Measurements from ENCODE around the gene SSBP3.

The SSBP3 gene

DNA sequence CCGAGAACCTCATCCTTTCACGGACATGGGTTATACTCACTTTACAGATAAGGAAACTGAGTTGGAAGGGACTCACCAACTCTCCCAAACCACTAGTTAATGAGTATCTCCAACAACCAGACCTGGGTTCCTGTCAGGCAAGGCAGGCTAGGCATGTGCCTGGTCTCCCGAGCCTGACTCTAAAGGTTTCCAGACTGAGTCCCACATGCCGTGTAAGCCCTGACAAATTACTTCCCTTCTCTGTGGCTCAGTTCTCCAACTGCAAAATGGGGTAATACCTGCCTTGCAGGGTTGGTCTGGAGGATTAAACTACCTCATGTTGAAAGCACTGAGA lies 34.3 kb downstream of the SSBP3 start:
- in situ Hi-C loops (cut with HindIII; ENCODE audit: low pct_unique_long_range_greater_than_20kb, low sequenced_read_pairs) = no loop called here
- DNase-seq (ENCODE audit: low read depth in 1 of 2, low spot score in 1 of 2) = no peak
- TF ChIP-seq JUND (IDR thresholded peaks at IDR 0.05; ENCODE audit: low read depth) = no peak

DNA sequence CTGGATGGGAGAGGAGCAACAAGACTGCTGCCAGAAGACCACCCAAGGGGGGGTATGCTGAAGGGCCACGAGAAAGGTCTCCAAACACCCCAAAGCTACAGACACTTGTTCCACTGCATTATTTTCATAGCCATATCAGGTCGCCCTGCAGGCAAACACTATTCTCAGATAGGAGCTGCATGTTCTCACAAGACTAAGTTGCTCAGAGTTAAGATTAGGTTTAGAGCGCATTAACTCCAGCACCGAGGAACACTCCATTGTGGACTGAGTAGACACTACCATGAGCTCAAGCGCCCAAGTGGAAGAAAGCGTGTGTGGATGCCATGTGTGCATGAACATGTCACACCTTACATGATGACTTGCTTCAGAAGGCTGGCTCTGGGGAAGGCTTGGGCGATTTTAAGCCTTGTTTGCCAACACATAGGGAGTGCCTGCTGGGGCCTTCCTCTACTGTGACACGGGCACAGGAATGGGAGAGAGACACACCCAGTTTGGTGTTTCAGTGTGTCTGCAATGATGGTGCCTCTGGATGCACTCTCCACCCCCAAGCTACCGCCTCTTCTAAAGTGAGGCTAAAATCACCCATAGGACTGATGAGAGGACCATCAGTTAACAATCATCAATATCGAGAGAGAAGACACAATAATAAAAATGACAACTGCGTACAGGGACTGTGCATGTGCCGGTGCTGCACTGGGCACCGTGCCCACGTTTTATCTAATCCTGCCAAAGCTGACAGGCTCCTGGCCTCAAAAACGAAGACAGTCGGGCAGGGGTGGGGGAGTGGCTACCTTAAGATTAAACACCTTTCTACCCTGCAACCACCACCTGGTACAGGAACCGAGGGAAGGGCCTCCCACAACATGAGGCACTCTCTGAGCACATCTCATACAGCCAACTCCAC lies 34.9 kb downstream of the SSBP3 start:
- DNase-seq (ENCODE audit: low read depth in 1 of 2, low spot score in 1 of 2) = no peak
- in situ Hi-C loops (cut with HindIII; ENCODE audit: low pct_unique_long_range_greater_than_20kb, low sequenced_read_pairs) = no loop called here
- TF ChIP-seq JUND (IDR thresholded peaks at IDR 0.05; ENCODE audit: low read depth) = no peak

GRCh38 chr1:54370287-54370989 lies 35.8 kb downstream of the SSBP3 start:
- no peak for TF ChIP-seq JUND (IDR thresholded peaks at IDR 0.05; ENCODE audit: low read depth)
- DNase-seq (ENCODE audit: low read depth in 1 of 2, low spot score in 1 of 2) = no peak
- in situ Hi-C loops (cut with HindIII; ENCODE audit: low pct_unique_long_range_greater_than_20kb, low sequenced_read_pairs) = no loop called here

GRCh38 chr1:54367613-54368012 lies 38.6 kb downstream of the SSBP3 start:
- in situ Hi-C loops (cut with HindIII; ENCODE audit: low pct_unique_long_range_greater_than_20kb, low sequenced_read_pairs) = no loop called here
- TF ChIP-seq JUND (IDR thresholded peaks at IDR 0.05; ENCODE audit: low read depth) = no peak
- no peak for DNase-seq (ENCODE audit: low read depth in 1 of 2, low spot score in 1 of 2)

DNA sequence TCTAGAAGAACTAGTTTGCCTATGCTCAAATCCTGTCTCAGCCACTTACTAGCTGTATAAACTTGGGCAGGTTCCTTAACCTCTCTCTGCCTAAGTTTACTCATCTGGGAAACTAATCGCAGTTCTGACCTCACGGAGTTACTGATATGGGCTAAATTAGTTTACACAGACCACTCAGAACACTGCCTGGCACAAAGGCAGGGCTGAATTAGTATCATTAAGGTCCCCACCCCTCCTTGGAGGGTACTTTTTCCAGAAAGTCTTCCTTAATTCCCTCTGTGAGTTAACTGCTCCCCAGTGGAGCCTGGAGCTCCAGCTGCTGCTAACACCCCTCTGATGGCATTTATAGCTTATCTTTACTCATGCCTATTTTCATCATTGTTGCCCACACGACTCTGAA lies 40.3 kb downstream of the SSBP3 start:
- in situ Hi-C loops (cut with HindIII; ENCODE audit: low pct_unique_long_range_greater_than_20kb, low sequenced_read_pairs) = no loop called here
- DNase-seq (ENCODE audit: low read depth in 1 of 2, low spot score in 1 of 2) = no peak

GRCh38 chr1:54365398-54365797 lies 40.8 kb downstream of the SSBP3 start:
- in situ Hi-C loops (cut with HindIII; ENCODE audit: low pct_unique_long_range_greater_than_20kb, low sequenced_read_pairs) = no loop called here
- no peak for DNase-seq (ENCODE audit: low read depth in 1 of 2, low spot score in 1 of 2)
- no peak for TF ChIP-seq JUND (IDR thresholded peaks at IDR 0.05; ENCODE audit: low read depth)

More for the DNA sequence above, 40.3 kb downstream of the SSBP3 start:
- TF ChIP-seq JUND (IDR thresholded peaks at IDR 0.05; ENCODE audit: low read depth) = no peak

DNA sequence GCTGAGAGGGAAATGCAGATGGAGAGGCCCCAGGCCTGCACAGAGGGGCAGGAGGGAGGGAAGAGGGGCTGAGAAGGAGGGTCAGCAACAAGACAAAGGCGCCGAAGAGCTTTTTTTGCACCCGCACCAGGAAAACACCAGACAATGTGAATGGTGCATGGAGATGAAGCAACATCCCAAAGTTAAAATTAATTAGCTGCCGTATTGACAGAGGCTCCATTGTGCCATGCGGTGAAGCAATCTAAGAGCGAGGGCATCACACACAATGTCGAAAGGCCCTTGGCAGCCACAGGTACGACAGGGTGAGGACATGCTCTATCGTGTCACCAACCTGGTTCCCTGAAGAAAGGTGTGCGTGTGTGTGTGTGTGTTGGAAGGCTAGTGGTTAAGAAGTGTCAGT lies 41.2 kb downstream of the SSBP3 start:
- no peak for TF ChIP-seq JUND (IDR thresholded peaks at IDR 0.05; ENCODE audit: low read depth)
- in situ Hi-C loops (cut with HindIII; ENCODE audit: low pct_unique_long_range_greater_than_20kb, low sequenced_read_pairs) = no loop called here
- DNase-seq (ENCODE audit: low read depth in 1 of 2, low spot score in 1 of 2) = no peak

DNA sequence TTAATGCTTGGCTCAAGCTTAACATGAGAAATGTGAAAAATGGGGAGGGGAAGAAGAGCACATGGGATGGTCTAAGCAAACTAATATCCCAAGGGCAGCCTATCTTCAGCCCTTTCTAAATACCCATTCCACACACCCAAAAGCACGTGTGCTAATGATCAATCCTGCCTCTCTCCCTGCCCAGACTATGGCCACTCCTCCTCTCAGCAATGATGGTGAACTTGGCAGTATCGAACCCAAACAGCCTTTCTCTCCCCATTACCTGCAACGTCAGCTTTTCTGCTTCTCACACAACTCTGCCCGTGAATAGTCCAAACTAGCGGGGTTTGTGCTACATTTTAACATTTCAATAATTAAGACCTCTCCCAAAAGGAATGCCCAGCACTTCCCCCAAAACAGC lies 41.6 kb downstream of the SSBP3 start:
- no peak for DNase-seq (ENCODE audit: low read depth in 1 of 2, low spot score in 1 of 2)
- in situ Hi-C loops (cut with HindIII; ENCODE audit: low pct_unique_long_range_greater_than_20kb, low sequenced_read_pairs) = no loop called here
- TF ChIP-seq JUND (IDR thresholded peaks at IDR 0.05; ENCODE audit: low read depth) = no peak

GRCh38 chr1:54363925-54364324 lies 42.3 kb downstream of the SSBP3 start:
- DNase-seq (ENCODE audit: low read depth in 1 of 2, low spot score in 1 of 2) = no peak
- in situ Hi-C loops (cut with HindIII; ENCODE audit: low pct_unique_long_range_greater_than_20kb, low sequenced_read_pairs) = no loop called here
- no peak for TF ChIP-seq JUND (IDR thresholded peaks at IDR 0.05; ENCODE audit: low read depth)

GRCh38 chr1:54362881-54363340 lies 43.3 kb downstream of the SSBP3 start:
- no peak for DNase-seq (ENCODE audit: low read depth in 1 of 2, low spot score in 1 of 2)
- in situ Hi-C loops (cut with HindIII; ENCODE audit: low pct_unique_long_range_greater_than_20kb, low sequenced_read_pairs) = no loop called here
- TF ChIP-seq JUND (IDR thresholded peaks at IDR 0.05; ENCODE audit: low read depth) = no peak

DNA sequence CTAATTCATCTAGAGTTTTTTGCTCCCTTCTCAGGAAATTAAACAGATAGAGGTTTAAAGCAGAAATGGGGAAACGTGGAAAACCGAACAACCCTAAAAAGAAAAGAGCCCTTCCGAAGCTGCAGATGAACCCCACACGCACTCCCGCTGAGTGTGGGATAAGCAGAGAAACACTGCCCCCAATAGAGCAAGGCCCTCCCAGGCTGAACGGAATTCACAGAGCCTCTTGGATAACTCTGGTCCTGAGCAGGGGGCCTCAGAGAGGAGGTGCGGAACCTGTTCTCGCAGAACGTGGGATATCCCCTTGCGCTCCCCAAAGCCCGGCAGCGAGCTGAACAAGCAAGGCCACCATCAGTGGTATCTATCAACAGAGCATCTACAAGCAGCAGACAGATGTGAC lies 44.9 kb downstream of the SSBP3 start:
- in situ Hi-C loops (cut with HindIII; ENCODE audit: low pct_unique_long_range_greater_than_20kb, low sequenced_read_pairs) = no loop called here
- no peak for DNase-seq (ENCODE audit: low read depth in 1 of 2, low spot score in 1 of 2)
- no peak for TF ChIP-seq JUND (IDR thresholded peaks at IDR 0.05; ENCODE audit: low read depth)

GRCh38 chr1:54360165-54361005 lies 45.8 kb downstream of the SSBP3 start:
- in situ Hi-C loops (cut with HindIII; ENCODE audit: low pct_unique_long_range_greater_than_20kb, low sequenced_read_pairs) = no loop called here
- TF ChIP-seq JUND (IDR thresholded peaks at IDR 0.05; ENCODE audit: low read depth) = no peak
- DNase-seq (ENCODE audit: low read depth in 1 of 2, low spot score in 1 of 2) = no peak
